ENCODE data around the gene DACT1.

Gene DACT1

GRCh38 chr14:58636129-58636528 is 1.6 kb upstream of the DACT1 start:
- no peak for DNase-seq (ENCODE audit: low spot score)

- DNase-seq (ENCODE audit: low spot score) = peak; percentile 57
Observed at GRCh38 chr14:58637040-58637390, 747 bp upstream of the DACT1 start.

GRCh38 chr14:58638231-58639197 is 752 bp downstream of the DACT1 start:
- no peak for DNase-seq (ENCODE audit: low spot score)

- DNase-seq (ENCODE audit: low spot score) = no peak
Observed at GRCh38 chr14:58639198-58639565, 1.4 kb downstream of the DACT1 start.

GRCh38 chr14:58639842-58640484 is 2.2 kb downstream of the DACT1 start:
- peak; percentile 72 for DNase-seq (ENCODE audit: low spot score)

- no peak for DNase-seq (ENCODE audit: low spot score)
Observed at GRCh38 chr14:58640959-58641358, 3.2 kb downstream of the DACT1 start.

- DNase-seq (ENCODE audit: low spot score) = no peak
Observed at GRCh38 chr14:58641509-58641908, 3.7 kb downstream of the DACT1 start.

- no peak for DNase-seq (ENCODE audit: low spot score)
Observed at GRCh38 chr14:58643366-58643765, 5.6 kb downstream of the DACT1 start.

- DNase-seq (ENCODE audit: low spot score) = no peak
Observed at GRCh38 chr14:58645641-58646040, 7.9 kb downstream of the DACT1 start.

- DNase-seq (ENCODE audit: low spot score) = no peak
Observed at GRCh38 chr14:58646479-58646878, 8.7 kb downstream of the DACT1 start.

GRCh38 chr14:58647777-58648176 is 10.0 kb downstream of the DACT1 start:
- DNase-seq (ENCODE audit: low spot score) = no peak

GRCh38 chr14:58650857-58651256 is 13.1 kb downstream of the DACT1 start:
- DNase-seq (ENCODE audit: low spot score) = no peak

- DNase-seq (ENCODE audit: low spot score) = no peak
Observed at GRCh38 chr14:58656671-58657411, 19.1 kb downstream of the DACT1 start.

GRCh38 chr14:58659061-58659460 is 21.3 kb downstream of the DACT1 start:
- DNase-seq (ENCODE audit: low spot score) = no peak

- no peak for DNase-seq (ENCODE audit: low spot score)
Observed at GRCh38 chr14:58659846-58660245, 22.1 kb downstream of the DACT1 start.

- DNase-seq (ENCODE audit: low spot score) = no peak
Observed at GRCh38 chr14:58660407-58660806, 22.6 kb downstream of the DACT1 start.

- DNase-seq (ENCODE audit: low spot score) = no peak
Observed at GRCh38 chr14:58662018-58662417, 24.3 kb downstream of the DACT1 start.

GRCh38 chr14:58662759-58663158 is 25.0 kb downstream of the DACT1 start:
- no peak for DNase-seq (ENCODE audit: low spot score)

GRCh38 chr14:58663494-58664111 is 25.8 kb downstream of the DACT1 start:
- no peak for DNase-seq (ENCODE audit: low spot score)

- DNase-seq (ENCODE audit: low spot score) = no peak
Observed at GRCh38 chr14:58665773-58666500, 28.2 kb downstream of the DACT1 start.

- no peak for DNase-seq (ENCODE audit: low spot score)
Observed at GRCh38 chr14:58666737-58667136, 29.0 kb downstream of the DACT1 start.

GRCh38 chr14:58667900-58668299 is 30.1 kb downstream of the DACT1 start:
- no peak for DNase-seq (ENCODE audit: low spot score)
